ENCODE results near the gene MAGIX. TPM values are rescaled to one million over a fixed set of nuclear protein-coding genes. Genes with fewer than 3 reads are reported as not detected.
"Not testable (repeated sequence)": the region's sequence is repeated elsewhere in the genome, so short reads cannot be mapped to it uniquely, and the experiment has no call there.

MAGIX gene
- total RNA-seq, 4 donors from 2014 or later = 0.77 to 12.4 (median 5.2) TPM

DNA sequence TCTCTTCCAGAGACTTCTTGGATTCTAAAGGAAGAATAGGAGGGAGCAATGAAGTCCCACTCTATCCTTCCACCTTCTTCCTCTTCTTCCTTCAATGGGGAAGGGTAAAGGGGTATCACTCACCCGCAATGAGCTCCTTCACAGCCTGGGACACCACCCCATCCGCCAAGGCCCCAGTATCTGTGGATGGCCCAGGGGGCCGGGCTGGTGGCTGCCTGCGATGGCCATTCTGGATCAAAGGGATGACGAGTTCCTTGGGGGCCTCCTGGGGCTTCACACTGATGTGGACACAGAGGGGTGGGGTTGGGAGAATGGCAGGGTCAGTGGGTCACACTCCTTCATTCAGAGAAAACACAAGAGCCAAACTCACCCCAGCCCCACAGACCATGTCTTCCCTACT lies 40.1 kb upstream of the MAGIX start:
- no peak overlapping the region for H3K27ac ChIP-seq
- no peaks in the 10 kb centered on the region for H3K4me1 ChIP-seq
- no peaks in the 10 kb centered on the region for H3K36me3 ChIP-seq
- DNase-seq = no peak
- no peaks in the 10 kb centered on the region for H3K9me3 ChIP-seq
- intact Hi-C loops (cut with DNase I; ENCODE audit: low total_unique reads) = no loop called here
- H3K27me3 ChIP-seq = no peaks in the 10 kb centered on the region
- peak overlapping the region in 1 of 2 donors; percentile 53 for H3K4me3 ChIP-seq
- TF ChIP-seq, protein P1, sequence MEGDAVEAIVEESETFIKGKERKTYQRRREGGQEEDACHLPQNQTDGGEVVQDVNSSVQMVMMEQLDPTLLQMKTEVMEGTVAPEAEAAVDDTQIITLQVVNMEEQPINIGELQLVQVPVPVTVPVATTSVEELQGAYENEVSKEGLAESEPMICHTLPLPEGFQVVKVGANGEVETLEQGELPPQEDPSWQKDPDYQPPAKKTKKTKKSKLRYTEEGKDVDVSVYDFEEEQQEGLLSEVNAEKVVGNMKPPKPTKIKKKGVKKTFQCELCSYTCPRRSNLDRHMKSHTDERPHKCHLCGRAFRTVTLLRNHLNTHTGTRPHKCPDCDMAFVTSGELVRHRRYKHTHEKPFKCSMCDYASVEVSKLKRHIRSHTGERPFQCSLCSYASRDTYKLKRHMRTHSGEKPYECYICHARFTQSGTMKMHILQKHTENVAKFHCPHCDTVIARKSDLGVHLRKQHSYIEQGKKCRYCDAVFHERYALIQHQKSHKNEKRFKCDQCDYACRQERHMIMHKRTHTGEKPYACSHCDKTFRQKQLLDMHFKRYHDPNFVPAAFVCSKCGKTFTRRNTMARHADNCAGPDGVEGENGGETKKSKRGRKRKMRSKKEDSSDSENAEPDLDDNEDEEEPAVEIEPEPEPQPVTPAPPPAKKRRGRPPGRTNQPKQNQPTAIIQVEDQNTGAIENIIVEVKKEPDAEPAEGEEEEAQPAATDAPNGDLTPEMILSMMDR (IDR thresholded peaks at IDR 0.05) = no peak
- no peak for TF ChIP-seq POLR2A (IDR thresholded peaks at IDR 0.05)

DNA sequence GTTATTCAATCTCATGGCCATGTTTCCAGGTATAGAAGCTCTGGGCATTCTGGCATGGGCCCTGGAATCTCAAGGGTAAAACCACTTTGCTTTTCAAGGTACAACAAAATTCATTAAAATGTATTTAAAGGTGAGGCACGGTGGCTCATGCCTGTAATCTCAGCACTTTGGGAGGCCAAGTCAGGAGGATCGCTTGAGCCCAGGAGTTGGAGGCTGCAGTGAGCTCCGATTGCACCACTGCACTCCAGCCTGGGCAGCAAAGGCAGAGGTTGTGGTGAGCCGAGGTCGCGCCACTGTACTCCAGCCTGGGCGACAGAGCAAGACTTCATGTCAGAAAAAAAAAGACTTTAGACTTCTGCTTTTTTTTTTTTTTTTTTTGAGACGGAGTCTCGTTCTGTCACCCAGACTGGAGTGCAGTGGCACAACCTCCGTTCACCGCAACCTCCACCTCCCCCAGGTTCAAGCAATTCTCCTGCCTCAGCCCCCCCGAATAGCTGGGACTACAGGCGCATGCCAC lies 34.8 kb upstream of the MAGIX start:
- H3K4me3 ChIP-seq; H3K27me3 ChIP-seq; H3K9me3 ChIP-seq; H3K4me1 ChIP-seq; H3K27ac ChIP-seq; intact Hi-C loops (cut with DNase I; ENCODE audit: low total_unique reads); H3K36me3 ChIP-seq; DNase-seq: not testable (repeated sequence)

DNA sequence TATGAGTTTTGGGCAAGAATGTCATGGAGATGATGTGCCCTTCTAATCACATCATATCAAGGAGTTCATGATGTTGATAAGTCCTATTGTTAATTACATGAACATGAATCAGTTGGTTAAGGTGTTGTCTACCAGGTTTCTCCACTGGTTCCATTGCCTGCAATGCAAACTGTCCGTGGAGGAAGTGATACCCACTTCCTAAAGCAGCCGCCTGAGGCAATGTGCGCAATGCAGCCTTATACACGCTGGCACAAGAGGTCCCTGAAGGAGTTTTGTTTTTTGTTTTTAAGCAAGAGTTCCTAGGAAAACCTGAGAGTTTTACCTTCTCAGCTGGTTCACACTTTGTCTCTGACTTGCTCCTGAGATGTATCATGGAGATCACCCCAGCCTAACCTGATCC lies 33.1 kb upstream of the MAGIX start:
- H3K27me3 ChIP-seq = no peaks in the 10 kb centered on the region
- intact Hi-C loops (cut with DNase I; ENCODE audit: low total_unique reads) = no loop called here
- H3K27ac ChIP-seq = no peak overlapping the region
- H3K9me3 ChIP-seq = no peaks in the 10 kb centered on the region
- no peaks in the 10 kb centered on the region for H3K4me1 ChIP-seq
- no peaks in the 10 kb centered on the region for H3K36me3 ChIP-seq
- no peak for TF ChIP-seq POLR2A (IDR thresholded peaks at IDR 0.05)
- TF ChIP-seq, protein P1 (IDR thresholded peaks at IDR 0.05) = no peak
- H3K4me3 ChIP-seq = no peak overlapping the region
- no peak for DNase-seq

GRCh38 chrX:49132275-49132674 lies 30.3 kb upstream of the MAGIX start:
- intact Hi-C loops (cut with DNase I; ENCODE audit: low total_unique reads); H3K36me3 ChIP-seq: not testable (repeated sequence)

DNA sequence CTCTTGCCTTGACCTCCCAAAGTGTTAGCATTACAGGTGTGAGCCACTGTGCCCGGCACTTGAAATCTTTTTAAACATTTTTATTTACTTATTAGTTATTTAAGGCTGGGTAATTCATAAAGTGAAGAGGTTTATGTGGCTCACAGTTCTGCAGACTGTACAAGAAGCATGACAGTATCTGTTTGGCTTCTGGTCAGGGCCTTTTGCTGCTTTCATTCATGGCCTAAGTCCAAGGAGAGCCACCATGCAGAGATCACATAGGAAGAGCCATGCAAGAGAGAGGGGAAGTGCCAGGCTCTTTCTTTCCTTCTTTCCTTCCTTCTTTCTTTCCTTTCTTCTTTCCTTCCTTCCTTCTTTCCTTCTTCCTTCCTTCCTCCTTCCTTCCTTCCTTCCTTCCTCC lies 28.8 kb upstream of the MAGIX start:
- H3K27ac ChIP-seq = no peak overlapping the region

More at GRCh38 chrX:49132275-49132674, 30.3 kb upstream of the MAGIX start:
- not testable (repeated sequence) for DNase-seq, H3K4me1 ChIP-seq, H3K27ac ChIP-seq, H3K27me3 ChIP-seq, H3K9me3 ChIP-seq, H3K4me3 ChIP-seq

DNA sequence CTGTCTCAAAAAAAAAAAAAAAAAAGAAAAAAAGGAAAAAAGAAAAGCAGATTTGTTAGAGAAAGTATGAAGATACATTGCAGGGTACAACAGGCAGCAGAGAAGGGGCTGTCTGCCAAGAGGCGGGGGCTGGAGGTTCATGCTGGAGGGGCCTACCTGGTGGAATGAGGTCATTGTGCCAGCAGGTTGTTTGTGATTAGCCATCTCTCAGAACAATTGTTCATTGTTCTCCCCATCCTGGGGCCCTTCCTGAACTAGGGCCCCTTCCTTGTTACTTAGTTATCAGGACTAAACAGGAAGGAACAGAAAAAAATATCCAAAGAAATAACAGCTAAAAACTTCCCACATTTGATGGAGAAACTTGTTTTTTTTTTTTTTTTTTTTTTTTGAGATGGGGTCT lies 25.1 kb upstream of the MAGIX start:
- no peaks in the 10 kb centered on the region for H3K4me1 ChIP-seq
- no peak for TF ChIP-seq POLR2A (IDR thresholded peaks at IDR 0.05)
- TF ChIP-seq, protein P1 (IDR thresholded peaks at IDR 0.05) = no peak
- H3K4me3 ChIP-seq = no peak overlapping the region
- intact Hi-C loops (cut with DNase I; ENCODE audit: low total_unique reads) = no loop called here
- no peak overlapping the region for H3K27ac ChIP-seq
- H3K27me3 ChIP-seq = no peaks in the 10 kb centered on the region
- no peaks in the 10 kb centered on the region for H3K9me3 ChIP-seq
- no peak for DNase-seq
- H3K36me3 ChIP-seq = no peaks in the 10 kb centered on the region

More for the DNA sequence above, 28.8 kb upstream of the MAGIX start:
- no peak for DNase-seq
- no peaks in the 10 kb centered on the region for H3K36me3 ChIP-seq
- no peaks in the 10 kb centered on the region for H3K27me3 ChIP-seq
- TF ChIP-seq, protein P1 (IDR thresholded peaks at IDR 0.05) = no peak
- TF ChIP-seq POLR2A (IDR thresholded peaks at IDR 0.05) = no peak
- H3K9me3 ChIP-seq = no peaks in the 10 kb centered on the region
- H3K4me1 ChIP-seq = no peaks in the 10 kb centered on the region
- intact Hi-C loops (cut with DNase I; ENCODE audit: low total_unique reads) = no loop called here
- no peak overlapping the region for H3K4me3 ChIP-seq

All from uterus (tissue), 4 donors.